HG02763 (cell line): ENCODE measurements around the gene EYS.

Experiments used
- ATAC-seq: cut with Tn5 transposase; IDR thresholded peaks from one replicate; pipeline ENCODE4 v1.9.1; 2021; ENCODE audit warnings: mild to moderate bottlenecking, moderate library complexity; ENCODE audit not compliant: unreplicated experiment

EYS gene

GRCh38 chr6:64737418-64737817 lies 969.6 kb downstream of the EYS start:
- no peak for ATAC-seq

- no peak for ATAC-seq
Measured at GRCh38 chr6:64736421-64736950, 970.5 kb downstream of the EYS start.

- ATAC-seq, result no peak
Measured at GRCh38 chr6:64733433-64733832, 973.6 kb downstream of the EYS start.

- ATAC-seq, result no peak
Measured at GRCh38 chr6:64732888-64733287, 974.1 kb downstream of the EYS start.

- ATAC-seq, result no peak
Measured at GRCh38 chr6:64729522-64729921, 977.5 kb downstream of the EYS start.

- ATAC-seq, result no peak
Measured at GRCh38 chr6:64727075-64727474, 980.0 kb downstream of the EYS start.

- ATAC-seq, result no peak
Measured at GRCh38 chr6:64724091-64724490, 982.9 kb downstream of the EYS start.

- no peak for ATAC-seq
Measured at GRCh38 chr6:64723327-64724058, 983.5 kb downstream of the EYS start.

- no peak for ATAC-seq
Measured at GRCh38 chr6:64721865-64722264, 985.2 kb downstream of the EYS start.

GRCh38 chr6:64717281-64717680 lies 989.7 kb downstream of the EYS start:
- ATAC-seq, result no peak

- ATAC-seq, result no peak
Measured at GRCh38 chr6:64715624-64716023, 991.4 kb downstream of the EYS start.

GRCh38 chr6:64714073-64714472 lies 993.0 kb downstream of the EYS start:
- ATAC-seq, result no peak

- ATAC-seq, result no peak
Measured at GRCh38 chr6:64713175-64713574, 993.9 kb downstream of the EYS start.

- no peak for ATAC-seq
Measured at GRCh38 chr6:64712606-64713005, 994.4 kb downstream of the EYS start.

- ATAC-seq, result no peak
Measured at GRCh38 chr6:64703922-64704321, 1003.1 kb downstream of the EYS start.

- no peak for ATAC-seq
Measured at GRCh38 chr6:64696053-64696452, 1011.0 kb downstream of the EYS start.

- no peak for ATAC-seq
Measured at GRCh38 chr6:64694356-64694755, 1012.7 kb downstream of the EYS start.

- ATAC-seq, result no peak
Measured at GRCh38 chr6:64691064-64691463, 1016.0 kb downstream of the EYS start.

- ATAC-seq, result no peak
Measured at GRCh38 chr6:64685401-64685800, 1021.6 kb downstream of the EYS start.

GRCh38 chr6:64683682-64684081 lies 1023.3 kb downstream of the EYS start:
- no peak for ATAC-seq

- no peak for ATAC-seq
Measured at GRCh38 chr6:64681416-64682160, 1025.4 kb downstream of the EYS start.

GRCh38 chr6:64680446-64680845 lies 1026.6 kb downstream of the EYS start:
- ATAC-seq, result no peak
